HG03060 (cell line): ENCODE results near the gene COL5A1.
"Not testable (repeated sequence)": the region's sequence is repeated elsewhere in the genome, so short reads cannot be mapped to it uniquely, and the experiment has no call there.

Source experiments
- ATAC-seq: cut with Tn5 transposase; IDR thresholded peaks from one replicate; pipeline ENCODE4 v1.9.1; 2021; ENCODE audit warnings: low read depth, moderate number of reproducible peaks; ENCODE audit not compliant: unreplicated experiment

The COL5A1 gene

GRCh38 chr9:134703730-134704114 is 62.1 kb downstream of the COL5A1 start:
- not testable (repeated sequence) for ATAC-seq

GRCh38 chr9:134704498-134704897 is 62.9 kb downstream of the COL5A1 start:
- ATAC-seq: no peak

- no peak for ATAC-seq
These were observed 64.2 kb downstream of the COL5A1 start for GRCh38 chr9:134705786-134706185.

- ATAC-seq: no peak
These were observed 64.9 kb downstream of the COL5A1 start for GRCh38 chr9:134706522-134706921.

- no peak for ATAC-seq
These were observed 65.6 kb downstream of the COL5A1 start for GRCh38 chr9:134707031-134707680.

- ATAC-seq: no peak
These were observed 66.4 kb downstream of the COL5A1 start for GRCh38 chr9:134707731-134708671.

- ATAC-seq: no peak
These were observed 67.1 kb downstream of the COL5A1 start for GRCh38 chr9:134708672-134709038.

- no peak for ATAC-seq
These were observed 68.1 kb downstream of the COL5A1 start for GRCh38 chr9:134709512-134710270.

GRCh38 chr9:134710271-134710540 is 68.6 kb downstream of the COL5A1 start:
- ATAC-seq: no peak

GRCh38 chr9:134710901-134711300 is 69.3 kb downstream of the COL5A1 start:
- no peak for ATAC-seq

GRCh38 chr9:134712243-134712642 is 70.6 kb downstream of the COL5A1 start:
- no peak for ATAC-seq

- no peak for ATAC-seq
These were observed 71.3 kb downstream of the COL5A1 start for GRCh38 chr9:134712926-134713325.

- not testable (repeated sequence) for ATAC-seq
These were observed 73.9 kb downstream of the COL5A1 start for GRCh38 chr9:134715536-134715935.

- ATAC-seq: no peak
These were observed 74.5 kb downstream of the COL5A1 start for GRCh38 chr9:134716067-134716466.

- no peak for ATAC-seq
These were observed 75.5 kb downstream of the COL5A1 start for GRCh38 chr9:134717056-134717455.

- ATAC-seq: no peak
These were observed 76.5 kb downstream of the COL5A1 start for GRCh38 chr9:134717924-134718645.

- ATAC-seq: no peak
These were observed 77.7 kb downstream of the COL5A1 start for GRCh38 chr9:134719331-134719730.

- ATAC-seq: no peak
These were observed 78.6 kb downstream of the COL5A1 start for GRCh38 chr9:134720136-134720753.

- no peak for ATAC-seq
These were observed 79.2 kb downstream of the COL5A1 start for GRCh38 chr9:134720796-134721195.

GRCh38 chr9:134721344-134721743 is 79.7 kb downstream of the COL5A1 start:
- no peak for ATAC-seq
